ENCODE results near the gene BASP1.

The BASP1 gene

DNA sequence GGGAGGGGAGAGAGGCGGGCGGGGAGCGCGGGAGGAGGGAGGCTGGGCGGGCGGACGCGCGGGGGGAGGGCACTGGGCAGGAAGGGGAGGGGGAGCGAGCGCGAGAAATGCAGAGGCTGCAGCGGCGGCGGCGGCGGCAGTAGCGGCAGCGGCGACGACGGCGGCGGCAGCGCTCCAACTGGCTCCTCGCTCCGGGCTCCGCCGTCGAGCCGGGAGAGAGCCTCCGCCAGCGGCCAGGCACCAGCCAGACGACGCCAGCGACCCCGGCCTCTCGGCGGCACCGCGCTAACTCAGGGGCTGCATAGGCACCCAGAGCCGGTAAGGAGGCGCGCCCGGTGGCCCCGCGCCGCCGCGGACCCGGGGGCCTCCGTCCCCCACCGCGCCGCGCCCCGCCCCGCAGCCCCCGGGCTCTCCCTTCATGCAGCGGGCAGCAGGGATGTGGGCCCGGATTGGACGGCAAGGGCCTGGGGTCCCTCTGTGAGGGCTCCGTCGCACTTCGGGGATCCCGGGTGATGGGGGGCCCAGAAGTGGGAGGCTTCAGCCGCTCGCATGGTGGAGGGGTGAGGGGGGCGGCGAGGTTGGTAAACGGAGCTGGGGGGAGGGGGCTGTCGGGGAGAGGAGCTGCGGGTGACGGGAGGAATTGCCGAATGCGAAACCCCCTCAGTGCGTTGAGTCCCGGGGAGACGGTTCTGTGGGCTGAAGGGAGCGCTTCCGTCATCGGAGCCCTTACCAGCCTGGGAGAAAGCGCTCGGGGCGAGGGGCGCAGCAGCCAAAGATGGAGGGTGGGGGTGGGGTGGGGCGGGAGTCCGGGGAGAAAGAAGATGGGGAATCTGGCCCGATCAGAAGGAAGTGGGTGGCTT lies at the start of gene BASP1:
Gene BASP1, plus strand, starts transcription at position 139 of the 860 bp plus-strand sequence. CDS start 57,586 bp downstream, outside the sequence.
- DNase-seq: peak; percentile 83 to 96 (median 89)

GRCh38 chr5:17169507-17169906 lies 47.9 kb upstream of the BASP1 start:
- peak in 2 of 3 donors; percentile 27 to 47 for DNase-seq

DNA sequence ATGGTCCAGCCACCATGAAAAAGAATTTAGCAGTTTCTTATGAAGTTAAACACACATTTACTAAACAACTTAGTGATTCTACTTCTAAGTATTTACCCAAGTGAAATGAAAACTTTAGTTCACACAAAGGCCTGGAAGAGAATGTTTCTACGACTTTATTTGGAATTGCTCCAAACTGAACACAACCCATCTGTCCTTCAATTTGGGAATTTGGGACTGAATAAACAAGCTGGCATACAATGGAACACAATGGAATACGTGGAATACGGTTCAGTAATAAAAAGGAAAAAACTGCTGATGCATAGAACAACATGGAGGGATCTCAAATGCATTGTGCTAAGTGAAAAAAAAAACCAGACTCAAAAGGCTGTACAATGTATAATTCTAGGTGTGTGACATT lies 44.6 kb upstream of the BASP1 start:
- DNase-seq: no peak

GRCh38 chr5:17174965-17175364 lies 42.5 kb upstream of the BASP1 start:
- no peak for DNase-seq

DNA sequence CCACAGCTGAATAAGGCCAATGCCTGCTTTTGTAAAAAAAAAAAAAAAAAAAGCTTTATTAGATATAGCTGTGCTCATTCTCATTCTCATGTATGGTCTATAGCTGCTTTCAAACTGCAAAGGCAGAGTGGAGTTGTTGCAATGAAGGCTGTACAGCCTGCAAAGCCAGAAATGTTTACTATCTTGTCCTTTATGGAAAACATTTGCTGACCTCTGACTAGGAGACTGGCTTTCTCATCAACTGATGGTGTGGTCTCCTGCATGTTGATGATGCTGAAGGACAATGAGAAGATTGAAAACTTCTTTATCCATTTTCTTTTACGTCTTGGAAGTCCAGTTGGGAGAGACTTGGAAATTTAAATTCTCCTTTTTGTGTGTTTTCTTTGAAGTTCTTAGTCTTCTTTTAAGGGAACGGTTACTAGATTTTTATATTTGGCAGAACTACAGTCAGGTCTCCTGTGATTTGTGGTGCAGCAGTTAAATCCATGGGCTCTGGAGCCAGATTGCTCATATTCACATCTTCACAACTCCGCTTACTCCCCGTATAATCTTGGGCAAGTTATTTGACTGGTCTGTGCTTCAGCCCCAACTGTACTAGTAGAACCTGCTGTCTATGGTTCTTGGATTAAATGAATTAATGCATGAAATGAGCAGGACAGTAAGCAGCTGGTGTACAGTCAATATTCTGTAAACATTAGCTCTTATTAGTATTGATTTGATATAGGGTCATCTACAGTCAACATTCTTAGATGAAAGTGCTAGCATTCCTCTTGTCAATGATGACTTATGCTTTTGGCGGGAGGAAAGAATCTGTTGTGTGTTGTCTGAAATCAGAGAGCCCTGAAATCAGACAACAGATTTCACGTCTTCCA lies 39.7 kb upstream of the BASP1 start:
- no peak for DNase-seq

- no peak for DNase-seq
Measured at GRCh38 chr5:17178373-17178675, 39.1 kb upstream of the BASP1 start.

DNA sequence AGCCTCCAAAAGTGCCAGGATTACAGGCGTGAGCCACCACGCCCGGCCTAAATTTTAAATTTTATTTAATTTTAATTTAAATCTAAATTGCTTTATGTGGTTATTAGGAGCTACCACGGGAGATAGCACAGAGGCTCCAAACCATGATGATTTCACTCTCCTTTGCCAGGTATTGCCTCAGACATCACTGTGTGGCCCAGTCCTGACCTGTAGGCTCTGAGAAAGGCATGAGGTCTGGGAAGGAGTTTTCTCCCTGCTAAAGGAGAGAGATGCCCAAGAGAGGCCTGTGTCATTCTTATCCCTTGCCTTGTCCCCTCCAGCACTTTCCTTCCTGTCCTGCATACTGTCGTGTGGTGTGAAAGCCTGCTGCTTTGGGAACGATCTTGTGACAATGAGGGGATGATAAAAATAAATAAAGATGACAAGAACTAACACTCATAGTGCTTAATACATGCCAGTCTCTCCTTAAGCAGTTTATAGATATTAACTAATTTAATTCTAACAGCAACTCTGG lies 37.0 kb upstream of the BASP1 start:
- no peak for DNase-seq

DNA sequence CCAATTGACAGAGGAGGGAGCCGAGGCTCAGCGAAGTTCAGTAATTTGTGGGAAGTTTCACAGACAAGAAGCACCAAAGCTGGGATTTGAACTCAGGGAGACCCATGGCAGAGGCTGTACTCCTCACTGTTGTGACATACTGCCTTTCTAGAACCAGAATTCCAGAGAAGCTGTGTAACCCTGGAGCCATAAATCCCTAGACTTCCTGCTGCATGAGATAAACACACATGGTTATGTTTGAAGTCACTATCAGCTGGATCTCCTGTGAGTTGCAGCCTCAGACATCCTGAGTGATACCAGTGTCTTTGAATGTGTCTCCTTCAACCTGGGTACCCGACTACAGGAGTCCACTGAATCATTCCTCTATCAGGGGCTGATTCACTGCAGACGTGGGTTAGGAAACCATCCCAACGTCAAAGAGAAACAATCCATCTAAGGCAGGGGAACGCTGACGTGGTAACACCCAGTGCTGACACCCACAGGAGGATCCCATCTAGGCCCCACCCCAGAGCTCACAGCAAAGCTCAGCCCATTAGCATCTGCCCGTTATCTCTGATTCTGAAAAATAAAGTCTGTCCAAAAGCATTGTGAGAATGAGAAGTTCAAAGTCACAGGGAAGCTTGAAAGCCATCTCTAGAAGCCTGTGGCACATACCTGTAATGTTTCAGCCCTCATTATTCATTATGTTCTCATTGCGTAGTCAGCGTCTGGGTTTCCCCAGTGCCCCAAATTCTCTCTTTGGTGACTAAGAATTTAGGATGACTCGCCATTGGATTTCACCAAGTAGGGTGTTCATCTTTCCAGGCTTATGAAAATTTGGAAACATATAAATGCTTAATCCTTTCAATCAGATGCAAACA lies 36.3 kb upstream of the BASP1 start:
- DNase-seq: peak; percentile 79 to 90 (median 84)

- DNase-seq: peak in 2 of 3 donors; percentile 30 to 64
Measured at GRCh38 chr5:17182494-17182893, 34.9 kb upstream of the BASP1 start.

- no peak for DNase-seq
Measured at GRCh38 chr5:17182981-17183380, 34.5 kb upstream of the BASP1 start.

- no peak for DNase-seq
Measured at GRCh38 chr5:17183831-17184230, 33.6 kb upstream of the BASP1 start.

- peak; percentile 72 to 88 (median 81) for DNase-seq
Measured at GRCh38 chr5:17184588-17184987, 32.8 kb upstream of the BASP1 start.

DNA sequence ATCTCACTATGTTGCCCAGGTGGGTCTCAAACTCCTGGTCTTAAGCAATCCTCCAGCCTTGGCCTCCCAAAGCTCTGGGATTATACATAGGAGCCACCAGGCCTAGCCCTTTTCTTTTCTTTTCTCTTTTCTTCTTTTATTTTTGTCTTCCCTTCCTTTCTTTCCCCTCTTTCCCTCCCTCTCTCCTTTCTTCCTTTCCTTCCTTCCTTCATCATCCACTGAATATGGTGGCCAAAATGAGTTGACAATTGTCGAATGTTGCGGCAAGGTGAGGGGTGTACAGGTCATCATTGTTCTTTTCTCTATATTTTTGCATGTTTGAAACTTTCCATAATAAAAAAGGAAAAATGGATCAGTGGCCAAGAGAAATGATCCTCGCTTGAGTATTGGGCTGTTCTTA lies 32.1 kb upstream of the BASP1 start:
- DNase-seq: no peak

- peak in 1 of 3 donors; percentile 41 for DNase-seq
Measured at GRCh38 chr5:17185773-17186172, 31.7 kb upstream of the BASP1 start.

GRCh38 chr5:17186256-17186655 lies 31.2 kb upstream of the BASP1 start:
- peak in 2 of 3 donors; percentile 26 to 33 for DNase-seq

GRCh38 chr5:17187011-17187785 lies 30.2 kb upstream of the BASP1 start:
- DNase-seq: peak in 1 of 3 donors; percentile 35

- DNase-seq: peak; percentile 57 to 82 (median 60)
Measured at GRCh38 chr5:17187786-17188170, 29.7 kb upstream of the BASP1 start.

- DNase-seq: peak; percentile 88 to 93 (median 91)
Measured at GRCh38 chr5:17189381-17190036, 27.9 kb upstream of the BASP1 start.

DNA sequence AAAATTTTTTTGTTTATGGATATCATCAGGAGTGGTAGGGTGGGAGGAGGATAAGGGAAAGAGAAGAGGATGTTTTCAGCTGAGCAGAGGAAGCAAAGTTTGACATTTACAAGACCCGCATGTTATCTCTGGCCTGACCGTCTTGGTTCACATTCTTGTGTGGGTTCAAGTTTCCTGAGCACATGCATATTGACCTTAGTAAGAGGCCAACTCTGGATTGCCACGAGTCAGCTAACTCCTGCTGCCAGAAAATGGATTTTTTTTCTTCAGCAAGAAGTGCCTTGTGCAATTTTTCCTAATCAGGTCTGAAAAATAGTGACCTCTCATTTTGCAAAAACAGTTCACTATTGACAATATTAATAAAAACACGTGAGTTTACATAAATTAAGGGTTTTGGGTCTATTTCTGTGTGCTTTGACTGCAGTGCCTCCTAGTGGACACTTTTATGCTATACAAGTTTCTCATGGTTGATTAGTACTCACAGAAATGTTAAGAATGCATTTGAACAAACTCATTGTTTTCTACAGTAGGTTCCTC lies 27.1 kb upstream of the BASP1 start:
- peak; percentile 69 to 83 (median 73) for DNase-seq

DNA sequence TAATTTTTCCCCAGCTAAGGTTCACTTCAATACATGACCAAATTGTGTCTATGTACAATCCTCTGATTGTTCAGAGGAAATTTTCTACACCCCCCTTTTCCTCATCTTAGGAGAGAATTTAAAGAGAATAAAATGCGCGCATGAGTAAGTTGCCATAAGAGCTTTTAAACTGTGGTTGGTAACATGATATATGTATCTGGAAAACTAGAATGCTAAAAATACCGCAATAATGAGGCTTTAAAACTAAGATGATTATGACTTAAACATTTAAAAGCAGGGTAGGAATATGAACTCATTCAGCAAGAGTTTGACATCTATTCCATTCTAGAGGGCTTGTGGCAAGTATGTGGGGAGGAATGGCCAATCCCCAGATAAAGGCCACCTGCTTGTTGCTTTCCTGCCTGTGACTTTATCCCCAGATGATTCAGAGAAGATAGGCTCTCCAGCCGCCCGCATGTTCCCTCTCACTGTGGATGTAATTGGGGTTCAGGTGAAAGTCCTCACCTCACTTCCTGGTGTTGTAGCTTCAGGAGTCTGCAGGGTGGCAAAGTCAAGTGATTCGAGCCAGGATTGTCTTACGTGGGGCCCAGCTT lies 26.5 kb upstream of the BASP1 start:
- DNase-seq: no peak
